HuH-7 (cell line): ENCODE data around the gene TDO2.
A peak's percentile ranks its signal among the peaks of the same experiment; 100 is the strongest.
"Not testable (repeated sequence)": the region's sequence is repeated elsewhere in the genome, so short reads cannot be mapped to it uniquely, and the experiment has no call there.

Source experiments
- DNase-seq: peaks from one replicate; pipeline ENCODE4 v3.0.0; 2011; ENCODE audit warnings: low spot score

The TDO2 gene

GRCh38 chr4:155907556-155907955 is 4.1 kb downstream of the TDO2 start:
- DNase-seq: no peak

GRCh38 chr4:155908187-155909139 is 5.0 kb downstream of the TDO2 start:
- DNase-seq: no peak

GRCh38 chr4:155909615-155910226 is 6.2 kb downstream of the TDO2 start:
- no peak for DNase-seq

- DNase-seq: no peak
These were observed 8.4 kb downstream of the TDO2 start for GRCh38 chr4:155911905-155912304.

GRCh38 chr4:155914782-155915181 is 11.3 kb downstream of the TDO2 start:
- no peak for DNase-seq

- no peak for DNase-seq
These were observed 18.1 kb downstream of the TDO2 start for GRCh38 chr4:155921597-155921996.

GRCh38 chr4:155924637-155925036 is 21.1 kb downstream of the TDO2 start:
- no peak for DNase-seq

- no peak for DNase-seq
These were observed 26.3 kb downstream of the TDO2 start for GRCh38 chr4:155929833-155930232.

- DNase-seq: no peak
These were observed 26.8 kb downstream of the TDO2 start for GRCh38 chr4:155930330-155930729.

GRCh38 chr4:155931634-155932033 is 28.1 kb downstream of the TDO2 start:
- no peak for DNase-seq

- DNase-seq: not testable (repeated sequence)
These were observed 31.1 kb downstream of the TDO2 start for GRCh38 chr4:155934634-155935033.

- DNase-seq: no peak
These were observed 32.0 kb downstream of the TDO2 start for GRCh38 chr4:155935389-155935986.

GRCh38 chr4:155941085-155941790 is 37.7 kb downstream of the TDO2 start:
- DNase-seq: no peak

- DNase-seq: no peak
These were observed 38.3 kb downstream of the TDO2 start for GRCh38 chr4:155941820-155942219.

GRCh38 chr4:155943605-155944291 is 40.3 kb downstream of the TDO2 start:
- DNase-seq: peak; percentile 10

- no peak for DNase-seq
These were observed 41.0 kb downstream of the TDO2 start for GRCh38 chr4:155944516-155944915.

GRCh38 chr4:155946486-155946885 is 43.0 kb downstream of the TDO2 start:
- no peak for DNase-seq

- DNase-seq: no peak
These were observed 45.0 kb downstream of the TDO2 start for GRCh38 chr4:155948541-155948940.

- no peak for DNase-seq
These were observed 47.0 kb downstream of the TDO2 start for GRCh38 chr4:155950461-155950860.

GRCh38 chr4:155952501-155952901 is 49.0 kb downstream of the TDO2 start:
- DNase-seq: no peak
